HG03460 (cell line): ENCODE results near the gene ELL.

Experiments used
- ATAC-seq: cut with Tn5 transposase; IDR thresholded peaks from one replicate; pipeline ENCODE4 v1.9.1; 2021; ENCODE audit not compliant: unreplicated experiment

The ELL gene

GRCh38 chr19:18491995-18492953 is 29.6 kb downstream of the ELL start:
- no peak for ATAC-seq

DNA sequence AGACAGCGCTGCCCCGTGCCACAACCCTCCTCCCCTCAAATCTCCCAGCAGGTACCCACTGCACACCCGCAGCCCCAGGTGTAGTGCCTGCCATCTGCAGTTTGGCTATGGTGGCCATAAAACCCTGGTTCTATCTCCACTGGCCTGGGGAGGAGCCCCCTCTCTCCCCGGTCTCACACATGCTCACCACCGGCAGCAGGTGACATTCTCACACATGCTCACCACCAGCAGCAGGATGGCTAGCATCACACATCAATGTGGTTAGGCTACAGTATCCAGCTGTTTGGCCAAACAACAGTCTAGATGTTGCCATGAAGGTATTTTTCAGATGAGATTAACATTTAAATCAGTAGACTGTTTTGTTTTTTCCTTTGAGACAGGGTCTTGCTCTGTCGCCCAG is 31.1 kb downstream of the ELL start:
- ATAC-seq, result no peak

DNA sequence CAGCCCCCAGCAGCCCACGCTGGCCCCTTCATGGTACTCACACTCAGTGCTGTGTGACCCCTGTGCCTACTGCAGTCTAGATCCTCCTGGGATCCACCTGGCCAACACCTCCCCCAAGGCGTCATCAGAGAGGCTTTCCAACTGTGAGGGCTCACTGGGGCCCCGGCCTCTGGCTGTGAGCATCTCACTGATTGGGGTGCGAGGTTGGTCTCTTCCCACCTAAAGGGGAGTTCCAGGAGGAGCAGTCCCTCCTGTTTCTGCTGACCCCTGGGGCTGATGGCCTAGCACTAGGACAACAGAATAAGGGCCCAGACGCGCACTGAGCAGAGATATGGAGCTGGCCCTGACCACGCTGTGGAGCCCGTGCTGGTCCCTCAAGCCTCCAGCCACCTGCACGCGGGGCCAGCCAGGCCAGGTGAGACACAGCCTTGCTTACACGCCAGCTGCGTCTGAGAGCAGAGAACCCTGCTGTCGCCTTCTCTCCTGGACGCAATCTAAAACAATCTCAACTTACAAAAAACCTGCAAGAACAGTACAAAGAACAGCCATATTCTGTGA is 32.2 kb downstream of the ELL start:
- ATAC-seq, result no peak

GRCh38 chr19:18488838-18489626 is 32.8 kb downstream of the ELL start:
- no peak for ATAC-seq

- ATAC-seq, result no peak
These were observed 33.5 kb downstream of the ELL start for GRCh38 chr19:18488403-18488723.

DNA sequence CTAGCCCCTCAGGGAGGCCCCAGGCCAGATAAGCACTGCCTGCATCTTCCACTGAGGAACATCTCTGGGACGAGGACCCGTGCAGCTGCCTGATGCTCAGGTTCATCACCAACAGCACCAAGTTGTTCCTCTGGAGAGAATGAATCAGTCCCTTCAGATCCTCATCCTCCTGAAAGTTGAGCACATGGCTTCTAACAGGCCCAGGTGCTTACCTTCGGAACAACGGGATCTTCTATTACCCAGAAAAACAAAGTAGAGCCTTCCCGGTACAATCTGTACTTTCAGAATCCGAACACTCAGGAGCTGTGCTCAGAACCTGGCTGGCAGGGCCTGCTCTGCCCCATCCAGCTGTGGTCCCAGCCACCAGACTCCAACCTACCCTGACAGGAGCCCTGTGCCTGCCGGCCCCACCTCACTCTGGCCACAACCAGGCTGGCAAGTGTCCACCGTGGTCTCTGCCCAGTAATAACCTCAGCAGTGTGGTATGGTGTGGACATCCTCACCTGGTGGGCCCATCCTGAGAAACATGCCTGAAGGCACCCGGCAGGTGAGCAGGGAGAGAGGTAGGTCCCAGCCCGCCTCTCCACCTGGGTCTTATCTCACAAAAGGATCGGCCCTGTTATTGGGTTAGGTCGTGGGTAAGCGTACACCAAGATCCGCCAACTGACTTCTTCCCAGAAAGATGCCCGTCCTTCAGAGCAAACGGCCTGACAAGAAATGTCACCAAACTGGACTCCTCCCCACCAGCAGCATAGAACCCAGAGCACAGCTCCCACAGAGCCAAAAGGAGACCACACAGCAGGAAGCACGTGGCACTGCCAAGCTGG is 34.1 kb downstream of the ELL start:
- no peak for ATAC-seq

- ATAC-seq, result no peak
These were observed 35.1 kb downstream of the ELL start for GRCh38 chr19:18486746-18487145.

DNA sequence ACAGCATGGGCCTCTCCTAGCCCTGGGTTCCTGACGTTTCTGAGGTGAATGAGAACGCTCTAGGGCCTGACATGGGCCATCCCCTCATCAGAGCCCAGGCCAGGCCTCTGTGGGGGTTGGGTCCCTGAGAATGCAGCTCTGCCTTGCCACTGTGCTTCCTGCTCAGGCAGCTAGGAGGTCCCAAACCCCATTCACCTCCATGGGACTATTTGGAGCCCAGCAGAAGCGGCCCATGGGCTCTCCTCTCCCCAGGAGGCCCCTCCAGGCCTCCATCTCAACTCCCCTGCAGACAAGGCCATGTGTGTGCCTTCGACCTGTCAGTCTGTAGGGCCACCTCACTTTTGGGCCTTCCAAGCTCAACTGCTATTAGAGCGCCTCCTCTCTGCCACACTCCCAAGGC is 36.9 kb downstream of the ELL start:
- no peak for ATAC-seq

DNA sequence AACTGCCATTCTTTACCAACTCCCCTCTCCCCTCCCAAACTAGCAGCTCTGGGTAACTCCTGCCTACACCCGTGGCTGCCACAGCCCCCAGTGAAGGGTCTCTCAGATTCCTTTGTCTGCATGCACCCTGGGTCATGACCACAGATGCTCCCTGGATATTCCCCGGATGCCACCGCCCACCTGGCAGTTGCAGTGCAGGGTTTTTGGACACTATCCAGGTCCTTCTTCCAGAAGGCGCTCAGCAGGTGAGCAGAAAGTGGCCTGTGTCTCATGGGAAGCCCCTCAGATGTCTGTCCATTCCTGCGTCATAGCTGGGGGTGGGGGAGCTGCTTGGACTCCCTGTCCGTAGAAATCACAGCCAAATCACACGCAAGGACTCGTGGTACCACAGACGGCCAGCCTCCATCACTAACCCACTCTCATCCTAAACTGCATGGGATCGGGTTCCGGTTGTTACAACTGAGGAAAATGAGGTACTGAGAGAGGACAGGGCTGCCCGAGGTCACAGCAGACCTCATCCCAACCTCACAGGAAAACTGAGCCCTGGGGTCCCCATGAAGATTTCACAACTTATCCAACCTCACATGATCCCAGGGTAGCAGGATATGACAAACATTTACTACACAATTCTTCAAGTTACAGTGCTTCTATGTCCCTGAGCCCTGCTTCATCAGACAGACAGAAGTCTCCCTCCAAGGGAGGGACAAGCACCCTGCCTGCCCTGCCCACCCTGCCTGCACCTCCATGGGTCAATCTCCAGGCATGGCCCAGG is 38.6 kb downstream of the ELL start:
- no peak for ATAC-seq

DNA sequence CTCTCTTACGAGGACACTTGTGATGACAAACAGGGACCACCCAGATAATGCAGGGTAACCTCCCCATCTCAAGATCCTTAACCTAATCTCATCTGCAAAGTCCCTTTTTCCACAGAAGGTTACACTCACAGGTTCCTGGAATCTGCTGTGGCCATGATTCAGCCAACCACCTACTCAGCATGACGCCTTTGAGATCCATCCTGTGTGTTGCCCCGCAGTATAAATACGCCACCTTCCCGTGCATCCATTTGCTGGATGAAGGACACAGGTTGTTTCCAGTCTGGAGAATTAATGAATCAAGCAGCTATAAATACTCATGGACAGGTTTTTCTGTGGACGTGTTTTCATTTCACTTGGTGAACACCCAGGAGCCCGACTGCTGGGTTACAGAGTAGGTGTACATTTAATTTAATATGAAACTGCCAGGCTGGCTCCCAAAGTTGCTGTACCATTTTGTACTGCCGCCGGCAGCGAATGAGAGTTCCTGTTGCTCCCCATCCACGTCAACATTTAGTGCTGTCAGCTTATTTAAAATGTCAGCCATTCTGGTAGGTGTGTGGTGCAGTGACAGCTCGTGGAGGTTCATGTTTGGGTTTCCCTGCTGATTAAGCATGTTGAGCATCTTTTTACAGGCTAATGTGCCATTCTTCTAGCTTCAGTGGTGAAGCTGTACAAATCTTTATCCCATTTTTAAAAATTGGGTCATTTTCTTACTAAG is 40.2 kb downstream of the ELL start:
- no peak for ATAC-seq

- no peak for ATAC-seq
These were observed 41.7 kb downstream of the ELL start for GRCh38 chr19:18480006-18480691.

GRCh38 chr19:18478545-18479311 is 43.1 kb downstream of the ELL start:
- peak; percentile 66 for ATAC-seq

- no peak for ATAC-seq
These were observed 43.9 kb downstream of the ELL start for GRCh38 chr19:18477974-18478373.

DNA sequence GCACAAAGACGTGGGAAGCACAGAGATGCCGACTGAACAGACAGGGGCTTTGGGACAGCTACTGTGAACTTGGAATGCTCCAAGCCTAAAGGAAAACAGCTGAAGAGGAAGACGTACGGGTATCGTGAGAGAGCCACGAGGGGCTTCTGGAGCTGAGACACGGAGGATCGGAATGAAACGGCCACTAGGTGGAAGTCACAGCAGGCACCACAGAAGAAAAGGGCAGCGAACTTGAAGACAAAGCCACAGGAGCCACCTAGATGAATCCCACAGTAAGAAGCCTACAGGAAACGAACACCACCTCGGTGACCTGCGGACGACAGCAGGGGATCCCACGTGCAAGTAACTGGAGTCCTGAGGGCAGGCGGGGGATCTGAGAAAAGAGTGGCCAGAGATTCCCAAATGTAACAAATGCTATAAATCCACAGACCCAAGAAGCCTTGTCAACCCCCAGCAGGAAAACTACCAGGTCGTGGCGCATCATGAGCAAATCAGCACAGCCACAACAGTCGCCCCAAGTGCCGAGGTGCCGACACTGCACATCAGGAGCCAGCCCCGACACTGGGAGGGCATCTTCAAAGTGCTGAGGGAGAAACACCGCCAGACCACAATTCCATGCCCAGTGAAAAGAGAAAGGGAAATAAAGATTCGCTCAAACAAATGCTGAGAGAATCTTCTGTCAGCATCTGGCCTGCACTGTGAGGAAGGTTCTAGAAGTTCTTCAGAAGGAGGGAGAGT is 44.7 kb downstream of the ELL start:
- ATAC-seq, result no peak

GRCh38 chr19:18476507-18477041 is 45.3 kb downstream of the ELL start:
- ATAC-seq, result no peak

DNA sequence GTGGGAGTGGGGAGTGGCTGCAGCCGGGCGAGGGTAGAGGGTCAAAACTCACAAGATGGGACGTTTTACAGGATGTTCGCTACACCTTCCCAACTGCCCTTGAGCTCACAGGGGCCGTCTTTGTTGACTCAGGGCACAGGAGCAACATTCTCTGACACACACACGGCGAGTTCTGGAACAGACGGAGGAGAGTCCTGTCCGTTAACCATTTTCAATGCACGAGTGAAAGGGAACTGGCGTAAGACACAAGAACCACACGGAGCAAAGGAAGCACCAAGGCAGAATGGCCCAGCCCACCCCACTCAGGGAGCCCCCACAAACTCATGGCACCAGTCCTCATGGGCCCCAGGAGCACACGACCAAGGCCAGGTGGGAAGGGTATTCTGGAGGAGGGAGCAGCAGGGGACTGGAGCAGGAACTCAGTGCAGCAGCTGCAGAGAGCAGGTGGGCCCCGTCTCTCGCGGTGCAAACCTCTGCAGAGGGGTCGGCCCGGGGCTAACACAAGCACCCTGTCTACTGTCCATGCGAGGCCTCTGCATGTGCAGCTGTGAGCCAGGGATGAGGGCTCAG is 46.0 kb downstream of the ELL start:
- no peak for ATAC-seq

DNA sequence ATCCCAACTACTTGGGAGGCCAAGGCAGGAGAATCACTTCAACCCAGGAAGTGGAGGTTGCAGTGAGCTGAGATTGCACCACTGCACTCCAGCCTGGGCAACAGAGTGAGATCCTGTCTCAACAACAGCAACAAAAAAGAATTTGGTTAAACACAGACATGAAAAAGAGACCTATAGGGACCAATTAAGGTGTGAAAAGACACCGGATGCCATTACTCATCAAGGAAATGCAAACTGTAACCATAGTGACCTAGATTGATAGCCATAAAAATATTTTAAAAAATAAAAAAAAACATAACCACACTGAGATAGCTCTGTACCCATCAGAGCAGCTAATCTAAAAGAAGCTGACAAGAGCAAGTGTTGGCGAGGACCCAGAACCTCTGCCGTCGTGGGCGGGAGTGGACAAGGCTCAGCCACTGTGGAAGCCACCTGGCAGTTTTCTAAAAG is 46.8 kb downstream of the ELL start:
- ATAC-seq, result no peak
